SK-N-SH (cell line): Measurements from ENCODE around the gene CNTFR.

Source experiments
- POLR2AphosphoS5 ChIP-seq: IDR thresholded peaks from 2 replicates; pipeline ENCODE4 v1.6.1; 2012; ENCODE audit warnings: low read depth, low read length
- RAD21 ChIP-seq: IDR thresholded peaks from 2 replicates; pipeline ENCODE4 v1.6.1; 2012; ENCODE audit warnings: mild to moderate bottlenecking, low read length

- TF ChIP-seq RAD21: peak; percentile 23; the same call in 1 of the 2 replicates
- no peak for TF ChIP-seq POLR2AphosphoS5
Measured at GRCh38 chr9:34554211-34555001, 35.1 kb downstream of the CNTFR start.
